ENCODE data around the gene PSD4.
A peak's percentile ranks its signal among the peaks of the same experiment; 100 is the strongest.

PSD4 gene

DNA sequence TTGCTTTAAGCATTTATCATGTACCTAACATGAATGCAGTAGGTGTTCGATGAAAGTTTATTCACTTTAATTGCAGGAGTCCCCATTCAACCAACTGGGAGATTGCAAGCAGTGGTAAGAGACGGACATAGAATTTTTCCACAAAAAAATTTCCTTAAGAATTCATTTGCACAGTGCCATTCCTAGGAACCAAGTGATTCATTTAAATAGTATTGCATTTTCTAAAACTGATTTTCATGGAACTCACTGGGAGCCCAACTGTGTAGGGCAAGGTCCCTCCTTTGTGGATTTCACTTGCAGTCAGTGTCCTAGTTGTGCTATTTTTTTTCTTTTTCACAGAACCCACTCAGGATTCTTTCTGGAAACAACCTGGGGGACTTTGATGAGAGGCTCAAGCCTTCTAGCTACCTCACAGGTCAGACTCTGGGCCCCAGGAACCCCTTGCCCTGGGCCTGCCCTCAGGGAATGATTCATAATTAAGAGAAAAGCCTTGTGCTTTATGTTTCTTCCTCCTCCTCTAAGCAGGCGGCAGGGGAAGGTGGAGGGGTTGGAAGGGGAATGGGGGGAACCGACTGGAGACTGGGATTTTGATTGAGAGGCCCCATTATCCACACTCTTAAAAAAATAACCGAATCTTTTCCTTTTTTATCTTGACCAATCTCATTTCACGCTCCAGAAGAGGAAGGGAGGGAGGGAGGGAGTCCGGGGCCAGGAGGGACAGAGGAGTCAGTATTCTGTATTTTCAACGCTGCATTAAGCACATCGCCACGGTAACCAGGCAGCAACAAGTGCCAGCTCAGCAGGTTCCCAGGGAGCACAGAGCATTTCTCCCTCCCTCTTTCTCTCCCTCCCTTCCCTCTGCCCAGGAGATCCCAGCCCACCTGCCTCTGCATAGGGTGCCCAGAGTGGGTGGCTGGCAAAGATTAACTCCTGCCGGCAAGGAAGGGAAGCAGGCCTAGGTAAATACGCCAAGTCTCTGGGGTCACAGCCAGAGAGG lies 51.8 kb downstream of the PSD4 start:
- no peak for DNase-seq

- DNase-seq: no peak
These were observed 52.7 kb downstream of the PSD4 start for GRCh38 chr2:113226462-113226861.

DNA sequence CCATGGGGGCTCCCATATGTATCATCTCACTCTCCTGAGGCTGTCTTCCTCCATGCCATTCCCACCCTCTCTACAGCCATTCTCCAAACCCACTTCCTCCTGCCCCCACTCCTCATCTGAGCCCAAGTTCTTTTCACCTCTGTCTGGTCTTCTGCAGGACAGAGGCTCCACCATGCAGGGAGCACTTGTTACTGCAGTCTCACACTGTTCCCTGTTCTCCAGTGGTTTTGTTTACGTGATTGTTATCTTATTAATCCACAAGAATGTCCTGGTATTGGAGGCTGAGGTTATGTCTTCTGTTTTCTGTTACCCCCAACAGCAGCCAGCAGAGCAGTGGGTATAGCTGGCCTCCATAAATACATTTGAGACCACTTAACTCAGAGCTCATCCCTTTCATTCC lies 53.5 kb downstream of the PSD4 start:
- no peak for DNase-seq

GRCh38 chr2:113227698-113228097 lies 53.9 kb downstream of the PSD4 start:
- no peak for DNase-seq

- no peak for DNase-seq
These were observed 54.6 kb downstream of the PSD4 start for GRCh38 chr2:113228351-113228750.

GRCh38 chr2:113228991-113229716 lies 55.4 kb downstream of the PSD4 start:
- DNase-seq: no peak

DNA sequence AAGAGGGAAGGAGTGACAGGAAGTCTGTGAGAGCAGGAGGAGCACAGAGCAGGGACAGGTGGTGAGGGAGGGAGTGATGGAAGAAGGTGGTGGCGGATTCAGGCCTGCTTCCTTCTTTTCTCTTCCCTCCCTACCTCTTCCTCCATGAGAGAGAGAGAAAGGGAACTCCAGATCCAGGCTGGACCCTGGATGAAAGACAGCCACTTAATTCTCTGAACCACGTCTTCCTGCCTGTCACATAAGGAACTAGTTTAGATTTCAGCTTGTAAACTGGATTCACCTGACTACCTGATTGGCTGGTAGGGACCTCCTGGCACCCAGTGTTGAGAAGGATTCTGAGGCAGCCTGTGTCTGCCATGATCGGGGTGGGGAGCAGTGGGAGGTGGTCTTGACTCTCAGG lies 56.0 kb downstream of the PSD4 start:
- no peak for DNase-seq

DNA sequence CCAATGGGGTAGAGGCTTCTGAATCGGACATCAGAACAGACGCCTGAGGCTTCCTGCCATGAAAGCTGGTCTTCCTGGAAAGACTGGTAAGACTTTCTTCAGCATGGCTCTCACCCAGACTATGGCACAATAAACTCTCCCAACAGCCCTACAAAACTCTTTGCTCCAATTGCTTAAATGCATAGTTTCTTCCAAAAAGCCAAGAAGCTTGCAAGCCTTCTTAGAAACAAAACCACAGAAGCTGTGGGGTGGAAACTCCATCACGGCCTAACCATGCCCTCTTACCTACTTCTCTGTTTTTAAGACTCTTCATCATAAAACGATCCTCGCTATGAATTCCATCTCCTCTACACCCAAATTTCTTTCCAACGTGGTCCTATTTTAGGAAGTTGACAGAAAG lies 56.8 kb downstream of the PSD4 start:
- DNase-seq: no peak

DNA sequence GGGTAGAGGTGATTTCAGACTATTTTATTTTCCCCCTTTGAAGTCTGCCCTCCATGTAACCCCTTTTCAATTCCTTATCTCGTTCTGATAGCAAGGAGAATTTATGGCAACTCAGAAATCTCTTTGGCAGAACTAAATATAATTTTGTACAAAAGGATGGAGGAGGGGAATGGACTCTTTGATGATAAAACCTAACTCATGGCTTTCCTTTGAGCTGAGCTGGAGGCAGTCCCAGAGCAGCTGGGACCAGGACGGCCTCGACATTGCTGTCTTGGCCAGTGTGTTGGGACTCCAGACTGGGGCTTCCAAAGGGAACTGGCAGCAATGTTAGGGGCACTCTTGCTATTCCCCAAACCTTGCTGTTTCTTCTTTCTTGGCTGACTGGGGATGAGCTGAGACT lies 57.3 kb downstream of the PSD4 start:
- DNase-seq: no peak

DNA sequence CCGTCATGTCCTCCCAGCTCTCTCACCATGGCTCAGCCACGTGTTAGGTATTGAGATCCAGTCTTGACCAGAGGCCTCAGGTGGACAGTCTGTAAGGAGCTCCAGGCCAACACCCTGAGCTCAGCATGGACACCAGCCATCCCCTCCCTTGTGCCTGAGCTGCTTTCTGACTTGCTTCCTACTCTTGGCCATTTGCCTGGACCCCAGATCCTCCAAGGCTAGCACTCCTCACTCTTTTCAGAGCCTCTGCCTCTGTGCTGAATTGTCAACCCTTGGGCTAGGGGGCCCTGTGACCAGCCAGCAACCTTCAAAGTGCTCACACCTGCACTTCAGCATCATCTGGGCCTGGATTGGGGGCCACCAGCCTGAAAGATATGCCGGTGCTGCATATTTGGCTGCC lies 58.4 kb downstream of the PSD4 start:
- no peak for DNase-seq

- no peak for DNase-seq
These were observed 59.0 kb downstream of the PSD4 start for GRCh38 chr2:113232740-113233139.

DNA sequence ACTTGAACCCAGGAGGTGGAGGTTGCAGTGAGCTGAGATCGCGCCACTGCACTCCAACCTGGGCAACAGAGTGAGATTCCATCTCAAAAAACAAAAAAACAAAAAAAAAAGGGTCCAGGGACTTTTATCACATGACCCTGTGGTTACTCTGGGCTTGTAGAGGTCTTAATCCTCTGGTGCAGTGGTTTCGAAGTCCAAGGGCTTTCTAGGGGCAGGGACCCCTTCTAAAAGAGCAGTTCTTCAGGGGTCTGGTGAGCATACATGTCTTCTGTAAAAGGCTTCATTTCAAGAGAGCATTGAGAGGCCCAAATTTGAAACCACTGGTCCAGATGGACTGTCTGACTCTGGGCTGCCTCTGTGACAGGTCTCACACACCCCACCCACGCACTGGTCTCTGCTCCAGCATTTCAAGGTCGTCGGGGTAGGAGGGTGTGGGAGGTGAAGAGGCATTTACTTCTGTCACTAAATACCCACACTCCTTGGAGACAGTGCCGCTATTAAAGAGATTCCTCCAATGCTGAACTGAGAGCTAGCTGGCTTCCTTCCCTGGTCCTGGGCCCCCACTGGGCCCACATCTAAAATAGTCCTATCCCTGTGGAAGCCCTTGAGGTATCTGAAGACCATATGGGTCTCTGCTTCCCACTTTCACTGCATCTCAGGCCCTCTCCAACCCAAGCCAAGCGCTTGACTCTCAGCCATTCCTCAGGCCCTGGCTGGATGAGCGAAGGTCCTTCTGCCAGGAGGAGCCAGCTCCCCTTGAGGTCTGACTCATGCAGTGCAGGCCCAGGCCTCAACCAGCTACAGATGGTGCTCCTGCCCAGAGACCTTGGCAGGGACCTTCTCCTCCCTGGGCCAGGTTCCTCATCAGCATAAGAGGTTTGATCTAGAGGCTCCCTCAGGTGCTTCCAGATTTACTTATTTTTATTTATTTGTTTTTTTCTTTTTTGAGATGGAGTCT lies 60.1 kb downstream of the PSD4 start:
- peak; percentile 24 for DNase-seq

DNA sequence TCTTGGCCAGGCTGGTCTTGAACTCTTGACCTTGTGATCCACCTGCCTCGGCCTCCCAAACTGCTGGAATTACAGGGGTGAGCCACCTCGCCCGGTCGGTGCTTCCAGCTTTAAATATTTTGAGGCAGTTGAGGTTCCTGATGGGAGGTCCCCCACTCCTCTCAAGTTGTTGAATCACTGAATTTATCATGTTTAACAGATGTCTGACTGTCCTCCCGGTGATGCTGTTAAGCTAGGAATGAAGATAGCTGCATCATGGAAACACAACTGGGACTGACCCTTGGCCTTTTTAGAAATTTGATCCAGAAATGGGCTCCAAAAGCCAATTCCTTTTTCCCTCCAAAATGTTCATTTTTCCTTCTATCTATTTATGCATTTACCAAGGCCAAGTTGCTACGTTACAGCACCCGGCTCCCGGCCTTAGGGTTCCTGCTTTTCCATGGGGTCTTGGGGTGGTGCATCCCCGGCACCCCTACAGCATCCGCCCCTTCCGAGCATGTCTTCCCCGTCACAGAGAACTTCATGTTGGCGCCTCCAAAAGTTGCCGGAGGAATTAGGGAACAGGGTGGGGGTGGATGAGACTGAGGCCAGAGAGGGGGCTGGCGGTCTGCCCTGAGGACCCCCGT lies 61.1 kb downstream of the PSD4 start:
- no peak for DNase-seq

DNA sequence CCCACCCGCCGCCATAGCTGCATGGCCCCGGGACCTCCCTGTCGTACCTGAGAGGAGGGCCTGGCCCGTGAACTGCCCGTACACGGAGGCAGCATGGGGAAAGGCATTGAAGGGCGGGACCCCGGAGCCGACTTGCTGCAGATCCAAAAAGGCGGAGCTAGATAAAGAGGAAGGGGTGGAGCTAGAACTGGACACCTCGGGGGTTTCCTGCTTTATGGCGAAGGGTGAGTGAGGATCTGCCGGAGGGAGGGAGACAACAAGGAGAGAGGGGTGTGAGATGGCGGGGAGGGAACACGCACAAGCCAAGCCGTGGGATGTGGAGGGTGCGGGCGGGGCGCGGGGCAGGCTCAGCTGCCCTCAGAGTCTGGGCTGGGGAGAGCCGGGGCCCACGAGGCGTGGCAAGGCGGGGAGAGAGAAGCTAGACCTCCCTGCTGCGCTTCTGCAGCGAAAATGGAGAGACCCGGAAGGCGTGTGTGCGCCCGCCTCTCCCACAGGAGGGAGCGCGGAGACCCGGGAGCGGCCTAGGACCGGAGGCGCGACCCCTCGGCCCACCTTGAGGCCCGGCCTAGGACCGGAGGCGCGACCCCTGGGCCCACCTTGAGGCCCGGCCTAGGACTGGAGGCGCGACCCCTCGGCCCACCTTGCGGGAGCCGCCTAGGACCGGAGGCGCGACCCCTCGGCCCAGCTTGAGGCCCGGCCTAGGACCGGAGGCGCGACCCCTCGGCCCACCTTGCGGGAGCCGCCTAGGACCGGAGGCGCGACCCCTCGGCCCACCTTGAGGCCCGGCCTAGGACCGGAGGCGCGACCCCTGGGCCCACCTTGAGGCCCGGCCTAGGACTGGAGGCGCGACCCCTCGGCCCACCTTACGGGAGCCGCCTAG lies 61.8 kb downstream of the PSD4 start:
- DNase-seq: peak; percentile 69

GRCh38 chr2:113236367-113237159 lies 62.8 kb downstream of the PSD4 start:
- DNase-seq: no peak

GRCh38 chr2:113237604-113238160 lies 63.9 kb downstream of the PSD4 start:
- no peak for DNase-seq

- no peak for DNase-seq
These were observed 65.4 kb downstream of the PSD4 start for GRCh38 chr2:113238871-113239839.

GRCh38 chr2:113240150-113240914 lies 66.6 kb downstream of the PSD4 start:
- DNase-seq: peak; percentile 24
